Panc1 (cell line): Measurements from ENCODE around the gene SCUBE2. TPM values are rescaled to one million over a fixed set of nuclear protein-coding genes. Genes with fewer than 3 reads are reported as not detected.

Source experiments
- ATAC-seq: fragments of 200-7000 bp; cut with Tn5 transposase; 2 replicates; pipeline ENCODE4 v1.9.1; 2020; ENCODE audit warnings: mild to moderate bottlenecking, moderate library complexity
- BruUV-seq: library from RNA; stranded (reverse); fragments of 400-500 nt; replicated peaks from 2 replicates; lab custom pipeline; 2021; lab: Mats Ljungman, UMichigan
- CTCF ChIA-PET: fragments of 300-600 bp; sonication (Branson Sonifier 250); formaldehyde crosslinking; loops from one replicate; lab custom pipeline; 2022; ENCODE audit warnings: antibody characterized with exemption; lab: Charles Lee
- POLR2A ChIA-PET: fragments of 300-600 bp; sonication (Branson Sonifier 250); formaldehyde crosslinking; loops from one replicate; lab custom pipeline; 2022; ENCODE audit warnings: antibody characterized with exemption; lab: Charles Lee
- DNase-seq: peaks from one replicate; pipeline ENCODE4 v3.0.0-alpha.2; 2010; ENCODE audit warnings: low read depth, low spot score
- H3K27ac ChIP-seq: 2 replicates; pipeline ENCODE4 v1.5.1; 2011; ENCODE audit warnings: mild to moderate bottlenecking, low read length, inconsistent platforms
- H3K27me3 ChIP-seq: fragments of 200-500 bp; sonication (Bioruptor generic); 2 replicates; pipeline ENCODE4 v1.6.0; 2014; ENCODE audit warnings: low read length, inconsistent platforms; ENCODE audit not compliant: control insufficient read depth, insufficient read depth
- H3K36me3 ChIP-seq: fragments of 200-500 bp; sonication (Bioruptor generic); 2 replicates; pipeline ENCODE4 v1.5.1; 2014; ENCODE audit warnings: inconsistent platforms, mild to moderate bottlenecking, low read length, moderate library complexity; ENCODE audit not compliant: control insufficient read depth, insufficient read depth
- H3K4me1 ChIP-seq: 2 replicates; pipeline ENCODE4 v1.5.1; 2011; ENCODE audit warnings: inconsistent platforms, mild to moderate bottlenecking, low read length, moderate library complexity; ENCODE audit not compliant: control insufficient read depth, insufficient read depth
- H3K4me3 ChIP-seq, 2 experiments: 2 replicates each; pipeline ENCODE4 v1.5.1; 2011 to 2012; ENCODE audit warnings: low read depth in 2 of 2, low read length in 2 of 2, mild to moderate bottlenecking in 2 of 2, inconsistent platforms in 1 of 2, moderate library complexity in 1 of 2
- H3K9me3 ChIP-seq: fragments of 200-500 bp; sonication (Bioruptor generic); 2 replicates; pipeline ENCODE4 v1.5.1; 2014; ENCODE audit warnings: low read depth, mild to moderate bottlenecking, inconsistent platforms, low read length, moderate library complexity; ENCODE audit not compliant: control insufficient read depth, insufficient read depth
- POLR2AphosphoS5 ChIP-seq: IDR thresholded peaks from 2 replicates; pipeline ENCODE4 v1.6.1; 2012; ENCODE audit warnings: mild to moderate bottlenecking, low read depth, low read length, moderate library complexity
- SIN3A ChIP-seq: IDR thresholded peaks from 2 replicates; pipeline ENCODE4 v1.6.1; 2012; ENCODE audit warnings: low read depth, mild to moderate bottlenecking, low read length, moderate library complexity, borderline replicate concordance; ENCODE audit not compliant: insufficient read depth
- TCF7L2 ChIP-seq: IDR thresholded peaks from 2 replicates; pipeline ENCODE4 v1.6.1; 2011; ENCODE audit warnings: mild to moderate bottlenecking, low read depth, low read length, inconsistent platforms
- in situ Hi-C: cut with HindIII; loops from 2 replicates; pipeline ENCODE4 v1.10.0; 2016; ENCODE audit warnings: low sequenced_read_pairs, low pct_unique_long_range_greater_than_20kb
- intact Hi-C: fragments of 100-400 bp; cut with micrococcal nuclease; formaldehyde crosslinking; loops from one replicate; pipeline ENCODE4 v1.10.0; 2022; ENCODE audit not compliant: unreplicated experiment
- total RNA-seq: library from RNA; stranded (reverse); gene quantifications from one replicate; pipeline ENCODE4 v1.2.1, GENCODE V29; 2021; ENCODE audit not compliant: unreplicated experiment
- TF ChIP-seq, protein P1 (sequence below): fragments of 450-650 bp; IDR thresholded peaks from 2 replicates; pipeline ENCODE4 v1.5.1; 2017; ENCODE audit warnings: mild to moderate bottlenecking
- TF ChIP-seq, protein P2 (sequence below), 2 experiments: IDR thresholded peaks; 2 replicates each; pipeline ENCODE4 v1.6.1; 2011 to 2012; ENCODE audit warnings: low read depth in 2 of 2, control low read depth in 1 of 2, low read length in 1 of 2, mild to moderate bottlenecking in 1 of 2, moderate library complexity in 1 of 2; ENCODE audit not compliant: insufficient read depth in 1 of 2

Gene SCUBE2
- total RNA-seq, 1 experiment from 2014 or later: 2.8 TPM

DNA sequence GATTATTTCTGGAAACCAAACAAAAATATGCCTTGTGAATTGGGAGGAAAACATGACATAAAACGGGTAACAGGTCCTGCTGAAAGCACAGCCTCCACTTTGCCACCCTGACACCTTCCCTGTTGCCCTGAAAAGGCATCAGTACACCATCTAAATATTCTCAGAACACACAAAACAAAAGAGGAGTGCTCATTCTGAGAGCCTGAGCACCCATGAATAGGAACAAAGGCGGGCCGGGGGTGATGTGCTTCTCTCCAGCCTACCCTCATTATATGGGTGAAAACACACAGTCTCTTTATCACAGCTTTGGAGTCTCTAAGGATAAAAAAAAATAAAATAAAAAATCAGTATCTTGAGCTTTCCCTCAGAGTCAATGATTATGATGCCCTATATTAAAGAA is 19.7 kb downstream of the SCUBE2 start:
- no peaks in the 10 kb centered on the region for H3K27me3 ChIP-seq
- DNase-seq (no peak), ATAC-seq (no peak)
- H3K36me3 ChIP-seq: no peaks in the 10 kb centered on the region
- no peak overlapping the region for H3K27ac ChIP-seq
- in situ Hi-C loops (no loop called here), intact Hi-C loops (no loop called here)
- BruUV-seq: no TSS peak
- no peaks in the 10 kb centered on the region for H3K4me1 ChIP-seq
- no peaks in the 10 kb centered on the region for H3K9me3 ChIP-seq
- TF ChIP-seq, protein P1, sequence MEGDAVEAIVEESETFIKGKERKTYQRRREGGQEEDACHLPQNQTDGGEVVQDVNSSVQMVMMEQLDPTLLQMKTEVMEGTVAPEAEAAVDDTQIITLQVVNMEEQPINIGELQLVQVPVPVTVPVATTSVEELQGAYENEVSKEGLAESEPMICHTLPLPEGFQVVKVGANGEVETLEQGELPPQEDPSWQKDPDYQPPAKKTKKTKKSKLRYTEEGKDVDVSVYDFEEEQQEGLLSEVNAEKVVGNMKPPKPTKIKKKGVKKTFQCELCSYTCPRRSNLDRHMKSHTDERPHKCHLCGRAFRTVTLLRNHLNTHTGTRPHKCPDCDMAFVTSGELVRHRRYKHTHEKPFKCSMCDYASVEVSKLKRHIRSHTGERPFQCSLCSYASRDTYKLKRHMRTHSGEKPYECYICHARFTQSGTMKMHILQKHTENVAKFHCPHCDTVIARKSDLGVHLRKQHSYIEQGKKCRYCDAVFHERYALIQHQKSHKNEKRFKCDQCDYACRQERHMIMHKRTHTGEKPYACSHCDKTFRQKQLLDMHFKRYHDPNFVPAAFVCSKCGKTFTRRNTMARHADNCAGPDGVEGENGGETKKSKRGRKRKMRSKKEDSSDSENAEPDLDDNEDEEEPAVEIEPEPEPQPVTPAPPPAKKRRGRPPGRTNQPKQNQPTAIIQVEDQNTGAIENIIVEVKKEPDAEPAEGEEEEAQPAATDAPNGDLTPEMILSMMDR: no peak
- TF ChIP-seq POLR2AphosphoS5 (no peak), SIN3A (no peak), TCF7L2 (no peak)
- TF ChIP-seq, protein P2, sequence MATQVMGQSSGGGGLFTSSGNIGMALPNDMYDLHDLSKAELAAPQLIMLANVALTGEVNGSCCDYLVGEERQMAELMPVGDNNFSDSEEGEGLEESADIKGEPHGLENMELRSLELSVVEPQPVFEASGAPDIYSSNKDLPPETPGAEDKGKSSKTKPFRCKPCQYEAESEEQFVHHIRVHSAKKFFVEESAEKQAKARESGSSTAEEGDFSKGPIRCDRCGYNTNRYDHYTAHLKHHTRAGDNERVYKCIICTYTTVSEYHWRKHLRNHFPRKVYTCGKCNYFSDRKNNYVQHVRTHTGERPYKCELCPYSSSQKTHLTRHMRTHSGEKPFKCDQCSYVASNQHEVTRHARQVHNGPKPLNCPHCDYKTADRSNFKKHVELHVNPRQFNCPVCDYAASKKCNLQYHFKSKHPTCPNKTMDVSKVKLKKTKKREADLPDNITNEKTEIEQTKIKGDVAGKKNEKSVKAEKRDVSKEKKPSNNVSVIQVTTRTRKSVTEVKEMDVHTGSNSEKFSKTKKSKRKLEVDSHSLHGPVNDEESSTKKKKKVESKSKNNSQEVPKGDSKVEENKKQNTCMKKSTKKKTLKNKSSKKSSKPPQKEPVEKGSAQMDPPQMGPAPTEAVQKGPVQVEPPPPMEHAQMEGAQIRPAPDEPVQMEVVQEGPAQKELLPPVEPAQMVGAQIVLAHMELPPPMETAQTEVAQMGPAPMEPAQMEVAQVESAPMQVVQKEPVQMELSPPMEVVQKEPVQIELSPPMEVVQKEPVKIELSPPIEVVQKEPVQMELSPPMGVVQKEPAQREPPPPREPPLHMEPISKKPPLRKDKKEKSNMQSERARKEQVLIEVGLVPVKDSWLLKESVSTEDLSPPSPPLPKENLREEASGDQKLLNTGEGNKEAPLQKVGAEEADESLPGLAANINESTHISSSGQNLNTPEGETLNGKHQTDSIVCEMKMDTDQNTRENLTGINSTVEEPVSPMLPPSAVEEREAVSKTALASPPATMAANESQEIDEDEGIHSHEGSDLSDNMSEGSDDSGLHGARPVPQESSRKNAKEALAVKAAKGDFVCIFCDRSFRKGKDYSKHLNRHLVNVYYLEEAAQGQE (IDR thresholded peaks at IDR 0.05; ENCODE audit: insufficient read depth in 1 of 2, low read depth in 2 of 2, low read length in 1 of 2): no peak
- H3K4me3 ChIP-seq: no peak overlapping the region
- ChIA-PET POLR2A (interaction anchor here (0.7 kb wide), 1 partner anchor 389 kb away, joined by 4 read pairs; the partner anchor contains the start of gene ZNF143), CTCF (no interaction called here)

DNA sequence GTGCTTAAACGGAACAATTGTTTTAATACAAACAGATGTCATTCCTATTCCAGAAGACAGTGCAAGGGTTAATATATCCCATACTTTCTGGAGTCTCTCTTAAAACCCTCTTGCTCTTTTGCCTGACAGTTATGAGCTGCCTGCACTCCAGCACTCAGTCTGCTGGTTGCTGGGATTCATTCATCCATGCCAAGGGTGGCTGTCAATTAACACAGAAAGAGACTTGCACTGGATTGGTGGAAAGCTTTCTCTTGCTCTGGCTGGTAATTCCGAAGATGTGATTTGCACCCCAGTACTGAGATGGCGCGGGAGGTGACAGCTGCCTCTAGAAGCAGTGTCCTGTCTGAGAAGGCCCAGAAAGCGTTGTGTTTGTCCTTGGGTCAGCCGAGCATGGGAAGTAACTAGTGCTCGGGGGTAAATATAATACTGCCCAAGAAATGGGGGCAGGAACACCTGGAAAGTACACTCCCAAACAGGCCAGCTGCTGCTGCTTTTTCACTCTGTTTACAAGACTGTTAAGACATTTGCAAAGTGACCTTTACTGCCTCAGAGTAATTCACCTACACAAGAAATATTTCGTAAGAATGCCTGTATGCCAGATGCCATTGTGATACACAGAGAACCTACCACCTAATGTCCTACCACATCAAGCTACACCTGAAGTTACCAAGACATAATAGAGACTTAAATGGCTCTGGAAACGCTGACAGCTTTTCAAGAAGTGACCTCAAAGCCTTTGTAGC is 20.5 kb downstream of the SCUBE2 start:
- Histone ChIP-seq H3K27me3 (no peaks in the 10 kb centered on the region), H3K36me3 (no peaks in the 10 kb centered on the region), H3K9me3 (no peaks in the 10 kb centered on the region), H3K27ac (no peak overlapping the region), H3K4me3 (no peak overlapping the region), H3K4me1 (no peaks in the 10 kb centered on the region)
- TF ChIP-seq, protein P1: no peak
- TF ChIP-seq, protein P2 (IDR thresholded peaks at IDR 0.05; ENCODE audit: insufficient read depth in 1 of 2, low read depth in 2 of 2, low read length in 1 of 2): no peak
- TF ChIP-seq POLR2AphosphoS5 (no peak), TCF7L2 (no peak), SIN3A (no peak)
- intact Hi-C loops: no loop called here
- POLR2A ChIA-PET: interaction anchor here (0.7 kb wide), 1 partner anchor 390 kb away, joined by 4 read pairs; the partner anchor contains the start of gene ZNF143
- no TSS peak for BruUV-seq
- DNase-seq (no peak), ATAC-seq (no peak)
- in situ Hi-C loops: no loop called here
- CTCF ChIA-PET: interaction anchor here (0.6 kb wide), 1 partner anchor 24 kb away, joined by 3 read pairs; no protein-coding TSS in a partner anchor
